CD4-positive, alpha-beta T cell treated with Interleukin-21 for 1 hour (primary cell): ENCODE measurements around the gene DKK1.

Experiments used
- DNase-seq: peaks from one replicate; pipeline ENCODE4 v3.0.0-alpha.2; 2020

DKK1 gene

DNA sequence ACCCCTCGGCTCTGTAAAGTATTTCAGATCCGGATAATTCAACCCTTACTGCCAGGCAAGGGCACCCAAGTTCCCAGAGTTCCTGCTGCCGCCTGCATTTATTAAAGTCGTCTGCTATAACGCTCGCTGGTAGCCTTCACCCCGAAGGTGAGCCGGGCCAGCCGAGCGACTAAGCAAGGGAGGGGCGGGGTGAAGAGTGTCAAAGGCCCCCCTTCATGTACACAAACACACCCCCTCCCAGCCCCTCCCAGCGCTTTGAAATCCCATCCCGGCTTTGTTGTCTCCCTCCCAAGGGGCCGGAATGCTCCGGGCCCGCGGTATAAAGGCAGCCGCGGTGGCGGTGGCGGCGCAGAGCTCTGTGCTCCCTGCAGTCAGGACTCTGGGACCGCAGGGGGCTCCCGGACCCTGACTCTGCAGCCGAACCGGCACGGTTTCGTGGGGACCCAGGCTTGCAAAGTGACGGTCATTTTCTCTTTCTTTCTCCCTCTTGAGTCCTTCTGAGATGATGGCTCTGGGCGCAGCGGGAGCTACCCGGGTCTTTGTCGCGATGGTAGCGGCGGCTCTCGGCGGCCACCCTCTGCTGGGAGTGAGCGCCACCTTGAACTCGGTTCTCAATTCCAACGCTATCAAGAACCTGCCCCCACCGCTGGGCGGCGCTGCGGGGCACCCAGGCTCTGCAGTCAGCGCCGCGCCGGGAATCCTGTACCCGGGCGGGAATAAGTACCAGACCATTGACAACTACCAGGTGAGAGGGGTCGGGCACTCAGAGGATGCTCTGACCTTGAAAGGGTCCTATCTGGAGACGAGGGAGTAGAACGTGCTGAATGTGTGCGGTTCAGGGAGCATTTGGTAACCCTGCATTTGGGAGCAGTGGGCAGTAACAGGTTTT is at the start of gene DKK1:
TSS of gene DKK1 (plus strand) at position 349 of the 889 bp plus-strand sequence. CDS start at position 503, 154 bp downstream.
- DNase-seq, result peak; percentile 3

GRCh38 chr10:52265131-52265926 is 48.8 kb upstream of the DKK1 start:
- no peak for DNase-seq

DNA sequence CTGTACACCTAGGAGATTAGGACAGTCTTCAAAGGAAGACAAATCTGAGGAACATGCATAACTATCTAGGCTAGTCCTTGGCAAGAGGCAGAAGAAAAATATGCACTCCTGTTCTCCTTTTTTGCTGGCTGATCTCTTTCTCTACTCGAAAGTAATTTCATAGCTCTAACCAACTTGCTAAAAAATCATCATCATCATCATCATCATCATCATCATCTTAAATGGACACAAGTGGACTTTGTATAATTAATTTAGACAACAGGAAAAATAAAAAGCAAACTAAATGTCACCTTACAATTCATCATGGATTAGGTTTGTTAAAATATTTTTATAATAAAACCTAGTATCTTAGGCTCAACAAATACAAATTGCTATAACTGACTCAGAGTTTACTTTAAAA is 47.2 kb upstream of the DKK1 start:
- DNase-seq, result no peak

GRCh38 chr10:52268790-52269189 is 45.3 kb upstream of the DKK1 start:
- DNase-seq, result no peak

GRCh38 chr10:52269233-52269632 is 44.8 kb upstream of the DKK1 start:
- no peak for DNase-seq

DNA sequence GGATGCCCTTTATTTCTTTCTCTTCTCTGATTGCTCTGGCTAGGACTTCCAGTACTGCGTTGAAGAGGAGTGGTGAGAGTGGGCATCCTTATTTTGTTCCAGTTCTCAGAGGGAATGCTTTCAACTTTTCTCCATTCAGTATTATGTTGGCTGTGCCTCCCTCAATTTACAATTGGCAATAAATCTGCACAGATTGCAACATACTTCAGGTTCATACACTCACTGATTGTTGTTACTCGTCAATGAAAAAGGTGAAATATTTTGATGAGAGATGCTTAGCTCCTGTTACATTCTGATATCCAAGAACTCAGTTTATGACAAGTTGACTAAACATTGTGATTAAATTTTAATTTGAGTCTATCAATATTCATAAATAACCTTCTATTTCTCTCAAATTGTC is 37.9 kb upstream of the DKK1 start:
- no peak for DNase-seq

- DNase-seq, result no peak
These were observed 37.1 kb upstream of the DKK1 start for GRCh38 chr10:52276986-52277385.

GRCh38 chr10:52279546-52279945 is 34.5 kb upstream of the DKK1 start:
- DNase-seq, result no peak

DNA sequence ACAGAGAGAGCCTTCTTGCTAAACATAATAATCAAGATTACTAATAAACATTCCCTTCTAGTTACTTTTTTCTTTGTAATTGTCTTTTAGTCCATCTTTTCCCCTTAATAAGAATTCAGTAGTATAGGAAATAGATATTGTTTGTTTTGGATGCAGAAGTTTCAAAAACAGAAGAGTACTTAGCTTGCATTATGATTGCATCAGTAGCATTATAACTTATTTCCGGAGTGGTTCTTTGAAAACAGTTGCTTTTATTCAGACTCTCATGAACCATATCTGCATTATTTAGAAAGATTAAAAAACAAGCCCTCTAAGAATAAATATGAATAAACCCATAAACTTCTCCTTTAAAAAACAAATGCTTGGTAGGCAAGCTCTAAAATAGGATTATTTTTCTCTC is 34.0 kb upstream of the DKK1 start:
- DNase-seq, result no peak

- no peak for DNase-seq
These were observed 30.9 kb upstream of the DKK1 start for GRCh38 chr10:52283174-52283573.

- DNase-seq, result no peak
These were observed 29.6 kb upstream of the DKK1 start for GRCh38 chr10:52284416-52285013.

- DNase-seq, result no peak
These were observed 26.2 kb upstream of the DKK1 start for GRCh38 chr10:52287866-52288265.

DNA sequence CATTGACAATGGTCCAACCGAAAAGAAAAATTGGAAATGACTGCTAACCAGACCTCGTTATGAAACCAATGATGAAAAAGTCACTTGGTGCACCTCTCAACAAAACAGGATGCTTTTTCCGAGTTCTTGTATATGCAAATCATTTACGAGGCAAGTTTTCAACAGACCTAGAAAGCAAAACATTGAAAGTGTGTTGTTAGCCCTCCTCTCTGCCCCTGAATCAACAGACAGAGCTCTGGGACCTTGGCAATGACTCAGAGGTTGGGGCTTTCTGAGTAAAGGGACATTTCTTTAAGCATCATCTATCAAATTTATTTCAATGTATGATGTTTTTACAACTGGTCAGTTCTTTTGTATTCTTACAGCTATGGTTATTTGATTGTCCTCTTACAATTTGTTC is 16.3 kb upstream of the DKK1 start:
- no peak for DNase-seq

DNA sequence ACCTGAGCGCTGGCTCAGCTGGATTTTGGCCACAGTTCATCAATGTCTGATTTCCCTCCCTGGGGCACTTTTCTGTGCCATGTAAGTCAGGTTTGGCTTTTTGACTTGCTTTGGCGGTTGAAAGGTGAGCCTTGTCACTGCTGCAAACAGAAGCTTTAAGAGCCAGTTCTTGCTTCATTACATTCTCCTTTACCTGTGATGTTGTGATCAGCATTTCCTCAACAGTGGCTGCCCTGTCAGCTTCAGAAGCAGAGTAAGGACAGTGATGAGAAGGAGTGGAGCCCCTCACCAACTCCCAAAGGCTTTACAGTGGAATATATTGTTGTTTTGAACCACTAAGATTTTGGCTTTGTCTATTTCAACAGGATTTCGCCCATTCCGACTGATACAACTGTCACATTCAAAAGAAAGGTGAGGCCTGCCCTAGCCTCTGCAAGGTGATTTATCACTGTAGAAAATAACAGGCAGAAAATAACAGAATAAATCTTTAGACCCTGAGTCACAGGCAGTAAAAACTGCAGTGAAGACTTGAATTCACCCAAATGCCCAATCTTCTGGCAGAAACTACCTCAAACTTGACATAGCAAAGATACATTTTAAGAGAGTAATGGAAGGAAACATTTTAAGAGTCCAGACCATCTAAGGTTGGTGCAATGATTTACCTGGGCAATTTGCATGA is 13.3 kb upstream of the DKK1 start:
- no peak for DNase-seq

DNA sequence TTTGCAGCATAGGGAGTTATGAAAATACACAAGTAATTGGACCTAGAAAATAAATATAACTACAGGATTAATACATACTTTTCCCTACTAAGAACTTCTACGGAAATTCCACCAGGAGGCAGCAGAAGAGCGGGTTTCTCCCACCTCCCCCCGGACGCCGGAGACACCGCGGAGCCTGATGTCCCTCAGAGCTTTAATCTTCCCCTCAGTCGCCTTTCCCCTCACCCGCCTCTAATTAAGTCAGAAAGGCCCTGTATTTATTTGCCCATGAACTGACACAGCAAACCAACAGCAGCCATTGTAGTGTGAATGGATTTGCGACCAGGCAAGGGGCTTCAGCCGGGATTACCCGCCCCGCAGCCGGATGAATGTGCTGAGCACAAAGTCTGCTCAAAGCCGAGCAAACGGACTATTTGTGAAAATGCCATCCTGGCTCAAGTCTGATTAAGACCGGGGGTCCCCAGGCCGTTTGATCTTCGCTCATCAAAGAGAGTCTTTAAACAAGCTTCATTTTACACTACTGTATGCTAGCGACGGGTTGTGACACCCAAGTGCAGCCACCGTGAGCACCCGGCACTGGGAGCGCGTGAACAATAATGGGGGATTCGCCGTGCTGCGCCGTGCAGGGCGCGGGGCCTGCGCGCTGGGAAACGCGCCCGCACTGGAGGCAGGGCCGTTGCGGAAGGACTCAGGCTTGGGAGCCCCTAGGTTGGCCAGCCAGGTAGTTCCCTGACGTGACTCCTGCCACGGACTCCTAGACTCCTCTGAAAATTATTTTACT is 5.6 kb upstream of the DKK1 start:
- DNase-seq, result no peak

DNA sequence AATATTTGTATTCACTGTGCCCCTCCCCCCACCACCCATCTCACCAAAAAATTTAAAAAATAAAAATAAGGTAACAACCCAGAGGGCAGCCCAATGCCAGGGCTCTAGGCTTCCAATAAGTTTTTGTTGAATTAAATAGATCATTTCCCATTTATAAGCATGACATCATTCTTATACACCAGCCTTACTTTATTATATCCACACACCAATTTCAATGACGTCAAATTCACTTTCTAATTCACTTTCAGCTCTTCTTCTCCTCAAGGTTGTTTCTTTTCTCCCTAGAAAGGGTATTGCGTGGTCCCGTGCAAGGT is 1.2 kb upstream of the DKK1 start:
- DNase-seq, result no peak

DNA sequence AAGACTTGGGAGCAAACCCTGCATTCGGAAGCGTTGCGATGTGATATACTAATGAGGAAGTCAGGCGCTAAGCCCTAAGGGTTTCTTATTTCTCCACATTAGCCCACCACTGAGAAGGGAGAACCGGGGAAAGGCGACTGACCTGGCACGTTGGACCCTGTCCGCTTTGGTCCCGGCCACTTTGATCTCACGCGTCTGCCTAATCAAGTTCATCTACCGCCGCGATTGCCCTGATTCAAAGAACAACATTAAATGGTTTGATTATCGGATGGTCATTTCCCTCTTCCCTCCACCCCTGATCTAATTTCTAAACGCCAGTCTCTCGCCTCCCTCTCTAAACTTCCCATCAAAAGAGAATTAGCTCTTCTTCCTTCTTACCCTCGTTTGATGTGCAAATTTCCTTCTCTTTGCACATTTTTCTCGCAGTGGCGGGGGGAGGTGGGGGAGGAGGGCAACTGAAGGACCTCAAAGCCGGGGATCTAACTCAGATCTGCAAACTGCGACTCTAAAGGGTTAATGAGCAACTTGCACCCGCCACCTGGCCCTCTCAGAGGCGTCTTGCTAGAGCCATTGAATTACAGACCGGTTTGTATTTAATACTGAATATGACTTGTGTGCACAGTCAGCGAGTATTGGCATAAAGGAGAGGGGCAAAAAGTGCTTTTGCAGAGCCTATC is 687 bp upstream of the DKK1 start:
- DNase-seq, result no peak

DNA sequence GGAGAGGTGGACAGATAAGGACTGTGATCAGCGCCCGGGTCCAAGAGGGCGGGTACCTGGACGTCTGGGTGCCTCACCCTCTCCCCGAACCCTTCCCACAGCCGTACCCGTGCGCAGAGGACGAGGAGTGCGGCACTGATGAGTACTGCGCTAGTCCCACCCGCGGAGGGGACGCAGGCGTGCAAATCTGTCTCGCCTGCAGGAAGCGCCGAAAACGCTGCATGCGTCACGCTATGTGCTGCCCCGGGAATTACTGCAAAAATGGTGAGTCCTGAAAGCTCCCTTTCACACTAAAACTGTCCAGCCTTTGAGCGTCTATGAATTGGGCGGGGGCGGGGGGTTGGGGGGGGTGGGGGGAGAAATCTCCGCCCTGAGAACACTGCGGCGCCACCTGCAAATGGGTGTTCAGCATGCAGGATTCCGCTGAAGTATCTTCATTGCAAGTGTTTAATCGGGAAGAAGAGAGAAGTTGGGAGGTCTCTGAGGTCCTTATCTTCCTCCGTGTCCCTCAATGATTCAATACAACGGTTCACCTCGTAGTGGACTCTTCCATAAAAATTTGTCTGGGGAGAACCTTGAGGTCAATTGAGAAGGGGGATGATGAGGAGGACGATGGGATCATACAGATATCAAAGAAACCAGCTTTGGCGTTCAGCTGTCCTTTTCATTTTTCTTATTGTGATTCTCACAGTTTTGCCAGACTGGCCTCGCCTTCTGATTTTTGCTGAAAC is 906 bp downstream of the DKK1 start:
- no peak for DNase-seq

GRCh38 chr10:52316001-52316400 is 1.9 kb downstream of the DKK1 start:
- DNase-seq, result no peak

- DNase-seq, result no peak
These were observed 2.4 kb downstream of the DKK1 start for GRCh38 chr10:52316500-52316899.

- DNase-seq, result no peak
These were observed 4.1 kb downstream of the DKK1 start for GRCh38 chr10:52318136-52318701.
